Right renal pelvis (tissue), 4 donors: ENCODE measurements around the gene FN3KRP. TPM values are rescaled to one million over a fixed set of nuclear protein-coding genes. Genes with fewer than 3 reads are reported as not detected.

Source experiments
- DNase-seq, 4 donors: peaks; one replicate each; pipeline ENCODE4 v3.0.0-alpha.2; 2013; ENCODE audit warnings: low read depth in 4 of 4, low spot score in 3 of 4, missing footprints in 1 of 4
- polyA plus RNA-seq, 4 donors: library from polyadenylated mRNA; unstranded; fragments of 120-200 nt; gene quantifications; one replicate each; pipeline ENCODE4 v1.2.1, GENCODE V29; 2013; ENCODE audit not compliant: insufficient read length in 4 of 4

FN3KRP gene
- polyA plus RNA-seq, 4 donors: 41.5 to 51.9 (median 45.1) TPM

DNA sequence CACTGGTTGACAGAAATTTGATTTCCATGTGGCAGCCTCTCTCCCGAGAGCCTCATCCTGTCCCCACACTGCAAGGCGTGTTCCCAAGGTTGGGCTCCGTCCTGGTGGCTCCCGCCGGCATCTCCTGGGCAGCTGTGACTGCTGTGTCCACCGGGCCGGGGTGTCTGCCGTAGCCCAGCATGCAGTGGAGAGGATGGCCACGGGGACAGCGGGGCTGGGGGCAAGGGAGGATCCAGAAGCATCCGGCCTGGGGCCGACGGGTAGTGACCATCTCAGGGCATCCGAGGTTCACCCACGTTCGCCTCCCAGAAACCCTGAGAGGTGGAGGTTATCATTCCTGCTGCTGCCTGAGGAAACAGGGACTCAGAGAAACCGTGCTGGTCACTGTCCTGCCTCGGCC, 10.8 kb upstream of the FN3KRP start:
- DNase-seq: no peak

DNA sequence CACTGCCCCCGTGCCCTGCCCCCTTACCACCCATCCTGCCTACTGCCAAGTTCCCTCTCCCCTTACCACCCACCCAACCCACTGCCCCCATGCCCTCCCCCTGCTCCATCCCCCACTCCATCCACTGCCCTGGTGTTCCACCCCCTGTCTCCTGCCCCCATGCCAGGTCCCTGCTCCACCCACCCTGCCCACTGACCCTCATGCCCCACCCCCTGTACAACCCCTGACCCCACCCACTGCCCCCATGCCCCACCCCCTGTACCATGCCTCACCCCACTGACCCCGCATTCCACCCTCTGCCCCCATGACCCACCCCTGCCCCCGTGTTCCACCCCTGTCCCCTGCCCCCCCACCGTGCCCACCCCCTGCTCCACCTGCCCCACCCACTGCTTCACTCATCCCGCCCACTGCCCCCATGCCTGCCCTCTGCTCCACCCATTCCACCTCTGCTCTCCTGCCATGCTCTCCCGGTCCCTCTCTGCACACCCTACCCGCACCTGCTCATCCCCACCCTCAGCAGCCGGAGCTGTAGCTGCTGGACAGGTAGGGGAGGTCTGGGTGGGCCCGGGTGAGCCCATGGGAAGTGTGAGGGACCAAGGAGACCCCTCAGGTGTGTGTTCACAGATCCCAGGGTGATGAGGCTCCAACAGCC, 7.4 kb upstream of the FN3KRP start:
- DNase-seq: no peak

DNA sequence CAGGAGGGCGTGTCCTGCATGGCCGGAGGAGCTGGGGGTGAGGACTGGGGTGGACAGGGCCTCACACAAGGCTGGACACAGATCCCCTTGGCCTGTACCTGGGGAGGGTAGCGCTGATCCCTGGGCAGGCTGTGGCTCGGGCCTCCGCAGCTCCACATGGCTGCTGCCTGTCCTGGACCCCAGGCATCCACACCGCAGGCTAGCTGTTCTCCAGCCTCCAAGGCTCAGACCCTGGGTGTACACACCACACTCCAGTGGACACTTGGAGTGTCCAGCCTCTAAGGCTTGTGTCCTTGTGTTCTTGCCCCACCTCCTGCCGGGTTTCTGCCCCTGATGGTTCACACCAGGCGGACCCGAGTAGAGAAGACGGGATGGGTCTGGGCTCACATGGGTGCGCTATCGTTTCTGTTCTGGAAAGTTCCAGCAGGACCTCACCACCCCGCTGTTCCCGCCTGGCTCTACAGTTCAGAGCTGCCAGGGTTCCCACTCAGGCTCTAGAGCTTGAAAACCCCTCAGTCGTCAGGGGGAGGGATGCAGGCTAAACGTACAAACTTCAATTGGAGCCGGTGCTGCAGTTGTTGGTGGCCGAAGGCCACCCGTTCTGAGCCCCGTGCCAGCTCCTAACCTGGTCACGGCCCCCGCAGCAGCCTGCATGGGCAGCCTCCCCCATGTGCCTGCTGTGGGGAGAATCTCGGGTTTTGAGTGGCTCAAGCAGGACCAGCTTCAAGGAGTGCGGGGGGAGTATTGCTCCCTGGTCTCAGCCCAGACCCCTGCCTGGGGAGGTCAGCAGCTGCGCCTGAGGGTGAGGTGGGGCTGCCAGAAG, 6.6 kb upstream of the FN3KRP start:
- no peak for DNase-seq

DNA sequence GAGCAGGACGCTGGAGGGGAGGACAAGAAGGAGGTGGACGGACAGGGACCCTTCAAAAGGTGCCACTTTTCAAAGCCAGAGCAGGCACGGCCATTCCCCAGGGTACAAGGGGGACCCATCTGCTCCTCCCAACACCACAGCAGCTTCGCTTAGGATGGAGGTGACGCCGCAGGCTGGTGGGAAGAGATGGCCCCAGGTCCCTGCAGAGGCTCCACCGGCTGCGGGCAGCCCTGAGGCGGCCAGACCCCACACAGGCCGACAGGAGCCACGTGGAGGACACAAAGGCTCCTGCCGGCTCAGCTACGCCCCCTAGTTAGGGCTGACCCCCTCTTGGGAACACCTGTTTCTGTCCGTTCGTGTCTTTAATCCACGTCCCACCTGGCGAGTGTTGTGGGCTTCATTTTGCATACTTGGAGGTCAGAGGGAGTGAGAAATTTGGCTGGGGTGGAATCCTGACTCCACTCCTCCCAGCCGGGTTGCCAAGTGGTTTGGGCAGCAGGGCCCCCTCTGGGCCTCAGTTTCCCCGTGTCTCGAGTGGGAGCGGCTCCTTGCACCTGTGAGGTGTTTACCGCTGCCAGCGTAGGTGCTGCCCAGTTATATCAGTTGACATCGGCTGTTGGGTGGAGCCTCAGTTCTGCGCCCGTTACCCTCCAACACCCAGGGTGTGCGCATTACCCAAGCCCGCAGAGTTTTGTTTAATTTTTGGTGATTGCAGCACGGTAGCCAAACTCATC, 5.8 kb upstream of the FN3KRP start:
- DNase-seq: no peak

DNA sequence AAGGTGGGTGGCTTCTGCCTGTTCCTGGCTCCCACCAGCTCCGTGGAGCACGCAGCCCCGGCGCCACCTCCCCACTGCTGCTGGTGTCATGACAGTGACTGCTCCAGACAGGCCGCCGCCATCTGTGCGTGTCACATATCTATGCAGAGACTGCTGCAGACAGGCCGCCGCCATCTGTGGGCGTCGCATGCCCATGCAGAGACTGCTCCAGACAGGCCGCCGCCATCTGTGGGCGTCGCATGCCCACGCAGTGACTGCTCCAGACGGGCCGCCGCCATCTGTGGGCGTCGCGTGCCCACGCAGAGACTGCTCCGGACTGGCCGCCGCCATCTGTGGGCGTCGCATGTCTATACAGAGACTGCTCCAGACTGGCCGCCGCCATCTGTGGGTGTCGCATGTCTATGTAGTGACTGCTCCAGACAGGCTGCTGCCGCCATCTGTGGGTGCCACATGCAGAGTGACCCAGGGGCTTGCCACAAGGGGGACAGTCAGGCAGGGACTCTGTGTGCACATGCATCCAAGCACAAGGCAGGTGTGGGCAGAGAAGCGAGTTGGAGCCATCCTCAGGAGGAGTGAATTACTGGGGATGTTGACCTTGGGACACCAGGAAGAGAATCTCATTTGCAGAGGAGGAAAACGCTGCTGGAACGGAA, 3.3 kb upstream of the FN3KRP start:
- no peak for DNase-seq

DNA sequence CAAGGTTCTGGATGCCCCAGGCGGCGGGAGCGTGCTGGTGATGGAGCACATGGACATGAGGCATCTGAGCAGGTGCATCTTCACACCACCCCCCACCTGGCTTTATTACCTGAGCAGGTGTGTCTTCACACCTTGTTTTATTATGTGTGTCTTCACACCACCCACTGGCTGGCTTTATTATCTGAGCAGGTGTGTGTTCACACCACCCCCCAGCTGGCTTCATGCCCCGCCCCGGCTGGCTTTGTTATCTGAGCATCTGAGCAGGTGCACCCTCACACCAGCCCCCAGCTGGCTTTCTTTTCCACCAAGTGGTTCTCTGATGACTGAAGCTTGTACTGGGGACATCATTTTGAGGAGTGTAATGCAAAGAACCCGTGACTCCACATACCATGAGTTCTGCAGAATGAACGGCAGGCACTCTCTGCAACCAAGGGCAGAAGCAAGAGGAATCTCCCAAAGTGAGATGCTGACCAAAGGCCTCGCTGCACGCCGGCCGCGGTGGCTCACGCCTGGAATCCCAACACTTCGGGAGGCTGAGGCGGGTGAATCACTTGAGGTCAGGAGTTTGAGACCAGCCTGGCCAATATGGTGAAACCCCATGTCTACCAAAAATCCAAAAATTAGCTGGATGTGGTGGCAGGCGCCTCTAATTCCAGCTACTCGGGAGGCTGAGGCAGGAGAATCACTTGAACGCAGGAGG, 2.6 kb downstream of the FN3KRP start:
- DNase-seq: no peak

DNA sequence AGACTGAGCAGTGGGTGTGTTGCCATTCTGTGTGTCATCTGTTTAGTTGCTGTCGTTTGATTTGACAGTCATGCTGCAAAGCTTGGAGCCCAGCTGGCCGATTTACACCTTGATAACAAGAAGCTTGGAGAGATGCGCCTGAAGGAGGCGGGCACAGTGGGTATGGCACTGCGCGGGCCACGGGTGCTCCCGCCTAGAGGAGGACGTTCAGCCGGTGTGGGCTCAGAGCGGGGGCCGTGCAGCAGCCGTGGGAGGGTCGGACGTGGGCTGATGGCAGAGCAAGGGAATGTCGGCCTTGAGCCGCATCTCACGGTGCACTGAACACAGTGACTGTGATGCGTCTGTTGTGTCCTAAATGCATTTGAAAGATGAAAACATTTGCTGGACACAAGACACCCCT, 3.7 kb downstream of the FN3KRP start:
- no peak for DNase-seq

DNA sequence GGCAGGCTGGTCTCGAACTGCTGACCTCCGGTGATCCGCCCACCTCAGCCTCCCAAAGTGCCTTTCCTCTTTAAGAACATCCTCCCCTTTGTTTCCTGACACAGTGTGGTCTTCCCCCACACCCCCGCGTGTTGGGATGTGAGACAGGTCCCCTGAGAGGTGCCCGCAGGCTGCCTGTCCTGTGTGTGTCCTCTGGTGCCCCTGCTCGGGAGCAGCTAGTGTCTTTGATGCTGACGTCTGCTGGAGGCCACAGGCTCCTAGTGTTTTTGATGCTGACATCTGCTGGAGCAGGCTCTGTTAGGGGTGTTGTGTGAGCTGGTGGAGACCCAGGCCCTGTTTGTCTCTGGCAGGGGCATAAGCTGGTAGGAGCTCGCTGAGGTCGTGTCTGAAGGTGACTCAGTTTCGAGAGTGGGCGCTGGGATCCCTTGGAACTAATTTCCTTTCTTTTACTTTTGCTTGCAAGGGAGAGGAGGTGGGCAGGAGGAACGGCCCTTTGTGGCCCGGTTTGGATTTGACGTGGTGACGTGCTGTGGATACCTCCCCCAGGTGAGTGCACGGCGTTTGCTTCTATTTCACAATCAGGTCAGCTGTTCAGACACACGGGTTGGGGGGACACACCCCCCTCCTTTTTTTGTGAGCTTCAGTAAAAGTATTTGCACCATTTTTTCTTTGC, 6.0 kb downstream of the FN3KRP start:
- no peak for DNase-seq

DNA sequence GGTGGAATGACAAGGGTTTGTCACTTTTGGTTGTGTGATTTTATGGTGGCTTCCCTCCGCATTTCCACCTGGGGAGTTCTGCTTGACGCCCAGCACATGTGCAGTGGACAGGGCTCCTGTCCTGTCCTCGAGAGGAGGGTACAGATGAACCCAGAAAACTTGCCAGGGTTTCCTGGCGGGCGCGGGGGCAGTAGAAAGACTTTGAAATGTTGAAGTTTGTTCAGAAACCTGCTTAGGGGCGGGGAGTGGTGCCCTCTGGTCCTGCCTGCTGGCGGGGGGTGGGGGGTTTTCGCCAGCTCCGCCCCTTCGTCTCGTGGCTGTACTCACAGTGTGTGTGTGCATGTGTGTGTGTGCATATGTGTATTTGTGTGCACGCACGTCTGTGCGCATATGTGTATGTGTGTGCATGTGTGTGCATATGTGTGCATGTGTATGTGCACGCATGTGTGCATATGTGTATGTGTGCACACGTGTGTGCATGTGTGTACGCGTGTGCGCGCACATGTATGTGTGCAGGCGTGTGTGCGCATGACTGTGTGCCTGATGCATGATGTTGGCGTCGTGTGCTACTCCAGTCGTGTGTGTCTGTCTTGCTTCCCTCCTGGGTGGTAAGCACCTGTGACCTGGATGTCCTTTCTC, 6.8 kb downstream of the FN3KRP start:
- no peak for DNase-seq

DNA sequence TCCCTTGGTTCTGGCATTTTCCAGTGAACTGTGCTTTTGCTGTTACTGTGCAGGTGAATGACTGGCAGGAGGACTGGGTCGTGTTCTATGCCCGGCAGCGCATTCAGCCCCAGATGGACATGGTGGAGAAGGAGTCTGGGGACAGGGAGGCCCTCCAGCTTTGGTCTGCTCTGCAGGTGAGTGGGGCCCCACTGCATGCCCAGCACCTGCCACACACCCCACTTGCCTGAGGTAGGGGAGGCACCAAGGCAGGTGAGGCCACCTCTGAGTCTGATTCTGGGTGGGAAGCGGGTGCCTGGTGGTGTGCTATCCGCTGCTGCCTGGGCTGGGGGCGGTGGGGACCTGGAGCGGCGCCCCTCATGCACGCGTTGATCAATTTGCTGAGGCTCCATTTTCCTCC, 9.9 kb downstream of the FN3KRP start:
- DNase-seq: no peak

DNA sequence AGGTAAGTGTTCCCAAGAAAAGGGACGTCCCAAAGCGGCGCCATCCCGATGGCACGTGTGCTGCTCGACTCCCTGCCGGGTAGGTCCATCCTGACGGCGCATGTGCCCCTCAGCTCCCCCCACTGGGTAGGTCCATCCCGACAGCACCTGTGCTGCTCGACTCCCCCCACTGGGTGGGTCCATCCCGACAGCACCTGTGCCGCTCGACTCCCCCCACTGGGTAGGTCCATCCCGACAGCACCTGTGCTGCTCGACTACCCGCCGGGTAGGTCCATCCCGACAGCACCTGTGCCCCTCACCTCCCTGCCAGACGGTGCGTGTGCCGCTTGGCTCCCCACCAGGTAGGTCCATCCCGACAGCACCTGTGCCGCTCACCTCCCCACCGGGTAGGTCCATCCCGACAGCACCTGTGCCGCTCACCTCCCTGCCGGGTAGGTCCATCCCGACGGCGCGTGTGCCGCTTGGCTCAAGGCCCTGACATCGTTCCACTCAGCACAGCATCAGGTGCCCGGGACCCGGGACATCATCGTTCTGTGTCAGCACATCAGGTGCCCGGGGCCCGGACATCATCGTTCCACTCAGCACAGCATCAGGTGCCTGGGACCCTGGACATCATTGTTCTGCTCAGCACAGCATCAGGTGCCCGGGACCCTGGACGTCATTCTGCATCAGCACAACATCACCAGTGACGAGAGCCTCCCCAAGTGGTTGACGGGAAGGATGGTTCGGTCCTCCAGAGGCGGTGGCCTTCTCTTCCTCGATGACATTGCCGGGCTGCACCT, 13.2 kb downstream of the FN3KRP start:
- no peak for DNase-seq

DNA sequence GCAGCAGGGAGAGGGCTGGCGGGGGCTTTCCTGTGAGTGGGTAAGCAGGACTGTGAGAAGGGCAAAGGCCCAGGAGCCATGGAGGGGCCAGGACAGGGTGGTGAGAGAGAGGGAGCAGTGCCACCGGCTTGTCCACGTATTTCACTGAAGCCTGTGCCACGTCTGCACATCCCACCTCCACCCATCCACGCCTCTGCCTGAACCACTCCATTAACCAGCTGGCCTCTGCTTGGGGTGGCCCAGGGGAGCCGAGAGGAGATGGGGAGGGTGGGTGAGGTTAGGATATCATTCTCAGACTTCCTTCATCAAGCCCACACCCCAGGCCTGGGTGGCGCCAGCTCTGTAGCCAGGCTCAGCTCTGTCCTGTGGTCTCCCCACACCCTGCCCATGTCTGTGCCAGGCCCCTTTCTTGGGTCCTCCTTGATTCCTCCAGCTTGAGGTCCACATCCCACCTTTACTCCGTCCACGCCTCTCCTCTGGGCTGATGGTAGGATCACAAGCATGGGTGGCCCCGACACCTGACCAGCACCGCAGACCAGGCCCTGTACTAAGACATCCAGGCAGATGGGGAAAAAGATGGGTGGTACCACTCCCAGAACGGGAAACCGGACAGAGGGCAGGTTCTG, 15.7 kb downstream of the FN3KRP start:
- no peak for DNase-seq

DNA sequence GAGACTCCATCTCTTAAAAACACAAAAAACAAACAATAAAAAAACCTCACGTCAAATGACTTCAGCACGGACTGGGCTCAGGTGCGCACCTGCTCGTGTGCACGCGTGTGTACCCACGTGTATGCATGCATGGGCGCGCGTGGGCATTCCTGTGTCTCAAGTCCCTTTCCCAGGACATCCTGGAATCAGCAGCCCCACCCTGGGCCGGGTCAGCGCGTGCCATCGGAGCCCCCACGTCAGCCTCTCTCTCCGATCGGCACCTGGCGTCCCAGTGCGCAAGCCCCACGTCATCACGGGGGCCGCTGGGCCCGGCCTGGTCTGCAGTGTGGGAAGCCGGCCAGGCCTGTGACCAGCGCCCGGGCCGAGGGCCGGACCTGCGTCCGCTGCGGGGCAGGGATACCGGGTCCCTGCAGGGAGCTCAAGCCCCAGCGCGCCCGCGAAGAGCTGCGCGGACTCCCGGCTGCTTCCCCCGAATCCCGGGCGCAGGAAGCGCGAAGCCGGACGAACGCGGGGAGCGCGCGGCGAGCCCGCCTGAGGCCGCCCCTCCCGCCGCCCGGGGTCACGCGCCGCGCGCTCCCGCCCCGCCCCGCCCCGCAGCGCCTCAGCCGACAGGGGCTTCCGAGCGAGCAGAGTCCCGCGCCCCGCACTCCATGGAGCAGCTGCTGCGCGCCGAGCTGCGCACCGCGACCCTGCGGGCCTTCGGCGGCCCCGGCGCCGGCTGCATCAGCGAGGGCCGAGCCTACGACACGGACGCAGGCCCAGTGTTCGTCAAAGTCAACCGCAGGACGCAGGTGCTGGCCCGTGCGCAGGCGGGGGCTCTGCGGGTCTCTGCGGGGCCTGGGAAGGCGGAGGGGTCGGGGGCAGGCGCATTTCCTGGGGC, 18.7 kb downstream of the FN3KRP start, which contains the start of gene FN3K:
TSS of gene FN3K (plus strand) at position 629 of the 880 bp plus-strand sequence. CDS start at position 651, 22 bp downstream.
- DNase-seq: no peak

DNA sequence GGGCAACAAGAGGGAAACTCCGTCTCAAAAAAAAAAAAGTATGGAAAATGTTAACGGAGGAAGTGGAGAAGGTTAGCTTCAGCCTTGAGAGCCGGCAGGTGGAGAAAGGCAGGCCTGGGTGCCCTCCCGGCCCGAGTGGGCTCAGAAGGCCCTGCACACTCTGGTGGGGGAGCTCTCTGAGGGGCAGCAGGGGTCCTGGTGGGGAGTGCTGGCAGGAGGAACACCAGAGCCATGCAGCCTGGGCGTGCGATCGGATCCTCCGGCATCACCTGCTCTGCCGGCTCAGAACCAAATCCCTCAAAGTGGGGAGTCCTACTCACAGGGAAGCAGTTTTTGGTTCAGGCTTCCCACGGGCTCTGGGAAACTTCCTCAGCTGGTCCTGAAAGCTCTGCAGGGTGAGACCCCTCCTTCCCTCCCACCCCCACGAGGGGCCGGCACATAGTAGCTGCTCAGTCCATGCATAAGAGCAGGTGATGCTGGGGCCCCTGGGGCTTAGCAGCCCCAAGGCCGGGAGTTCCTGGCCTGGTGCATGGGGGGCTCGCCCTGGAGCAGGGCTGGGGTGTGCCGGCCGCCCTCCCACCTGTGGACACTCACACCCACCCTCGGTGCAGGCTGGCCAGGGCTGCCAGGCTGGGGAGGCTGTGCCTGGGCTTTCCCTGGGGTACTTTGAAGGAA, 20.1 kb downstream of the FN3KRP start:
- DNase-seq: no peak

DNA sequence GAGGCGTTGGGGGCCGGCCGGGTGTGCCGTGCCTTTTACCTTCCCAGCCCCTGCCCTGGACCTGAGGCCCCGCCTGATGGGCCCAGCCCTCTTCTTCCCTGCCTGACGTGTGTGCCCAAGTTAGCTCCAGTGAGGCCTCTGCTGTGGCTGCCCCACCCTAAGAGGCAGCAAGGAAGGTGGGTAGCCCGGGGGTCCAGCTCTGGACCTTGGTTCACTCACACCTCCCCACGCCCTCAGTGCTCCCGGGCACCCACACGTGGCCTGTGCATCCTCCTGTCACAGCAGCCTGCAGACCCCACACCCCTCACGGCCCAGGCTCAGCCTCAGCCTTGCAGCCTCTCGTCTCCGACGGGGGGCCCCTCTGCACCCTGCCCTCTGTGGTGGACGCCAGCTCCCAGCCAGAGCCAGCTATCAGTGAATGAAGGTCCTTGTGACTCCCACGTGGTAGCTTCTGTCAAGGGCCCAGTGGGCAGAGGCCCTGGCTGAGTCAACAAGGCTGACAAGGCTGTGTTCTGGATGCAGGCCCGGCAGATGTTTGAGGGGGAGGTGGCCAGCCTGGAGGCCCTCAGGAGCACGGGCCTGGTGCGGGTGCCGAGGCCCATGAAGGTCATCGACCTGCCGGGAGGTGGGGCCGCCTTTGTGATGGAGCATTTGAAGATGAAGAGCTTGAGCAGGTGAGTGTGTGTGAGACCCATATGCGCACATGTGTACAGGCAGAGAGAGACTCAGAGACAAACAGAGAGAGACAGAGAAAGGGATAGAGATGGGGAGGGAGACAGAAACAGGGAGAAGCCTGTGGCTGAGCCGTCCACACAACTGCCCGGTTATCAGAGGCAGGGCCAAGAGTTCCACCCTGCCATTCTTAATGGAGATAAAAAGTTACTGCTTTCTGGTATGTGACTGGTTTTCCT, 21.7 kb downstream of the FN3KRP start:
- DNase-seq: no peak
